Endothelial cell of umbilical vein (primary cell): ENCODE data around the gene RSPH1.

Experiments
- CTCF ChIP-seq, 2 donors: IDR thresholded peaks; 1 replicate in 1 of 2; 2 replicates in 1 of 2; pipeline ENCODE4 v1.5.1; 2011; ENCODE audit warnings: low read length in 2 of 2, mild to moderate bottlenecking in 2 of 2, moderate library complexity in 2 of 2, control low read depth in 1 of 2, inconsistent platforms in 1 of 2, low read depth in 1 of 2; ENCODE audit not compliant: insufficient read depth in 1 of 2; ENCODE audit errors: extremely low read depth in 1 of 2
- EZH2 ChIP-seq: IDR thresholded peaks from 2 replicates; pipeline ENCODE4 v1.6.1; 2012; ENCODE audit warnings: borderline replicate concordance, low read depth, mild to moderate bottlenecking, moderate library complexity, low read length, inconsistent platforms; ENCODE audit not compliant: severe bottlenecking
- JUN ChIP-seq: IDR thresholded peaks from 2 replicates; pipeline ENCODE4 v1.6.1; 2011; ENCODE audit warnings: borderline replicate concordance, low read depth; ENCODE audit not compliant: insufficient read length, insufficient read depth
- MAX ChIP-seq: IDR thresholded peaks from 2 replicates; pipeline ENCODE4 v1.6.1; 2011; ENCODE audit not compliant: insufficient read depth, insufficient read length
- MYC ChIP-seq: IDR thresholded peaks from one replicate; pipeline ENCODE4 v1.6.1; 2011; ENCODE audit warnings: mild to moderate bottlenecking, low read depth, low read length
- POLR2A ChIP-seq: IDR thresholded peaks from 2 replicates; pipeline ENCODE4 v1.6.1; 2012; ENCODE audit warnings: low read depth, mild to moderate bottlenecking, control low read depth, low read length
- POLR2AphosphoS5 ChIP-seq: IDR thresholded peaks from 2 replicates; pipeline ENCODE4 v1.6.1; 2012; ENCODE audit warnings: low read depth, mild to moderate bottlenecking, control low read depth, low read length, moderate library complexity; ENCODE audit not compliant: insufficient read depth

GRCh38 chr21:42434884-42435283, 61.1 kb downstream of the RSPH1 start:
- no peak for TF ChIP-seq CTCF (IDR thresholded peaks at IDR 0.05; ENCODE audit: extremely low read depth in 1 of 2, insufficient read depth in 1 of 2, low read depth in 1 of 2, low read length in 2 of 2)
- TF ChIP-seq MYC, result no peak
- no peak for TF ChIP-seq POLR2A
- TF ChIP-seq MAX, result no peak
- no peak for TF ChIP-seq EZH2
- TF ChIP-seq POLR2AphosphoS5, result no peak
- no peak for TF ChIP-seq JUN
